ENCODE measurements around the gene ATP6V1A. TPM values are rescaled to one million over a fixed set of nuclear protein-coding genes. Genes with fewer than 3 reads are reported as not detected.

Gene ATP6V1A
- polyA plus RNA-seq (2013): 25.2 TPM

- CTCF ChIA-PET: interaction anchor here (1.1 to 5.3 kb wide), 5 partner anchors 11 to 40 kb away, joined by 3 to 46 read pairs (median 4); no protein-coding TSS in a partner anchor
- H3K27ac ChIP-seq (ENCODE audit: insufficient read depth in 1 of 2, low read depth in 1 of 2, low read length in 2 of 2, poor library complexity in 1 of 2, severe bottlenecking in 2 of 2): peak within 1 kb of the TSS; percentile 97 to 100
- H3K9me3 ChIP-seq (ENCODE audit: control extremely low read depth in 1 of 5, control insufficient read depth in 4 of 5, insufficient read depth in 2 of 5, low read depth in 1 of 5, low read length in 4 of 5): no peaks in the 10 kb centered on the region
- no peaks in the 10 kb centered on the region for H3K27me3 ChIP-seq (replicated peaks in 2 of 5; ENCODE audit: control insufficient read depth in 4 of 5, insufficient read depth in 5 of 5, low read length in 4 of 5)
- H3K4me1 ChIP-seq (ENCODE audit: control extremely low read depth in 1 of 4, control insufficient read depth in 4 of 4, insufficient read depth in 4 of 4, low read length in 3 of 4): peaks cover 30 to 66% (median 46%) of the 10 kb centered on the region in 4 experiments
- H3K4me3 ChIP-seq (ENCODE audit: control insufficient read depth in 1 of 7, extremely low read depth in 1 of 7, insufficient read depth in 4 of 7, low read depth in 2 of 7, low read length in 6 of 7): peak within 1 kb of the TSS; percentile 80 to 100 (median 94)
- peak; percentile 91 to 93 (median 92) for DNase-seq
- 0% methylated on average over 13 of the region's 34 CpGs for WGBS (ENCODE audit: insufficient coverage)
- POLR2A ChIA-PET: interaction anchor here (1.1 to 1.2 kb wide), 2 partner anchors 37 to 194 kb away, joined by 3 to 7 read pairs; no protein-coding TSS in a partner anchor
- H3K36me3 ChIP-seq (ENCODE audit: control insufficient read depth in 4 of 4, insufficient read depth in 4 of 4, low read length in 3 of 4): peaks cover 0 to 3% (median 0%) of the 10 kb centered on the region in 4 experiments
These were observed at the start of gene ATP6V1A for GRCh38 chr3:113746548-113747282. ATP6V1A (plus strand) TSS chr3:113747035; CDS start chr3:113778754, 31,719 bp downstream.

DNA sequence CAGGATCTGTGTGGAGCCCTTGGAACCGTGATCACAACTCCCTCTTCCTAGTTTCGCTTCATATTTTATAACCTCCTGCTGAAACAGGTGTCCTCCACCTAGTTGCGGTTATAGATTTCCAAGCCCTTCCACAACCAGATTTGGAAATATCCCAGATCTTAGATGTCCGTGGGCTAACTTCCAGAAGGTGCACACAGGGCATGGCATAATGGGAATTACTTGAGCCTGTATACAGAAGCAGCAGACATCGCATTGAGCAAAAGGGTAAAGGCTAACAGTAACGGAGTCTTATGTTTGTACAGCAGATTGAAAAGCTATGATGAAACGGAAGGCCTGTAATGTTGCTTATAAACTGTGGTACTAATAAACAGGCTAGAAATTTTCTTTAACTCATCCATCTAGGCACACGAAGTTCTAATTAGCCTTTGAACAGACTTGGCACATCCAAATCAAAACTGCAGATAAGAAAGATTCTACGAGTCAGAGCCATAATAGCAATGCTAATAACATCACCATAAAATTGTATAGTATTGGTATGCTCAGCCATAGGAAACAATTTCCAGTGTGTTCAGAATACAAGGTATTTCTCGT is 49.2 kb upstream of the ATP6V1A start:
- peak; percentile 6 to 45 (median 27) for DNase-seq
- H3K4me3 ChIP-seq (ENCODE audit: control insufficient read depth in 1 of 7, extremely low read depth in 1 of 7, insufficient read depth in 4 of 7, low read depth in 2 of 7, low read length in 6 of 7): peak overlapping the region; percentile 55 to 99 (median 92)
- H3K27ac ChIP-seq (ENCODE audit: insufficient read depth in 1 of 2, low read depth in 1 of 2, low read length in 2 of 2, poor library complexity in 1 of 2, severe bottlenecking in 2 of 2): peak overlapping the region; percentile 79 to 94
- no peaks in the 10 kb centered on the region for H3K27me3 ChIP-seq (replicated peaks in 2 of 5; ENCODE audit: control insufficient read depth in 4 of 5, insufficient read depth in 5 of 5, low read length in 4 of 5)
- peaks cover 12 to 28% (median 21%) of the 10 kb centered on the region in 4 experiments for H3K4me1 ChIP-seq (ENCODE audit: control extremely low read depth in 1 of 4, control insufficient read depth in 4 of 4, insufficient read depth in 4 of 4, low read length in 3 of 4)
- ChIA-PET POLR2A (no interaction called here), CTCF (interaction anchor here (1.2 to 1.4 kb wide), 2 partner anchors 19 to 59 kb away, joined by 3 read pairs; no protein-coding TSS in a partner anchor)
- peaks cover 0 to 2% (median 0%) of the 10 kb centered on the region in 4 experiments for H3K36me3 ChIP-seq (ENCODE audit: control insufficient read depth in 4 of 4, insufficient read depth in 4 of 4, low read length in 3 of 4)
- no peaks in the 10 kb centered on the region for H3K9me3 ChIP-seq (ENCODE audit: control extremely low read depth in 1 of 5, control insufficient read depth in 4 of 5, insufficient read depth in 2 of 5, low read depth in 1 of 5, low read length in 4 of 5)
- 3% methylated on average over 6 of the region's 10 CpGs for WGBS (ENCODE audit: insufficient coverage)

DNA sequence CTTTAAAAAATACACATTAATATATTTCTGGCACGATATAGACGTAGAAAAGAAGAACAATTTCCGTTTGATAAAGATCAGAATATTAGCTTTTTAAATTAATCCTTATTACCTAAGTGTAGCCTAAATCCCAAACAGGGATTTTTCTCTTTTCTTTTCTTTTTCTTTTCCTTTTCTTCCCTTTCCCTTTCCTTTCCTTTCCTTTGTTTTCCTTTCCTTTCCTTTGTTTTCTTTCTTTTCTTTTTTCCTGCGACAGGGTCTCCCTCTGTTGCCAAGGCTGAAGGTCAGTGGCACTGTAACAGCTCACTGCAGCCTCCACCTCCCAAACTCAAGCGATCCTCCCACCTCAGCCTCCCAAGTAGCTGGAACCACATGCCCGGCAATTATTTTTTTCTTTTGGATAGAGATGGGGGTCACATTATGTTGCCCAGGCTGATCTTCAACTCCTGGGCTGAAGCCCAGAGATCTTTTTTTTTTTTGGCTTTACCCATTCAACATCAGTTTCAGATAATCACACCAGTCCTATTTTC is 48.6 kb upstream of the ATP6V1A start:
- POLR2A ChIA-PET: no interaction called here

DNA sequence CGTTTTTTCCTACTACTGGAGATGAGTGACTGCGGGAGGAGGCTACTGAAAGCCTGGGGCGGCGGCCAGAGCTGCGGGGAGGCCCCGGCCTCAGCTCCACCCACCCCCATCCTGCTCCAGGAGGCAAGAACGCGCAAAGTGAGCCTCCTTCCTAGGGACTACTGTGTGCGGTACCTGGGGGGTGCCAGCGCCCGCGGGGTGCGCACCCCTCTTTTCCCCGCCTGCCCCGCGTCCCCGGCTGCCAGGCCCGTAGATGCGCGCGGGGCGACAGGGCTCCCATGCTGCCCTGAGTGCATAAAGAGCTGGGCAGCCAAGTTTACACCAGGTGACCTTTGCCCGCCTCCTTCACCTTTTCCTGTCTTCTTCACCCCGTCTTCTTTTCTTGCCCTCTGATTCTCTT is 47.9 kb upstream of the ATP6V1A start:
- POLR2A ChIA-PET: interaction anchor here (0.6 kb wide), 1 partner anchor 38 kb away, joined by 3 read pairs; no protein-coding TSS in a partner anchor
- peak overlapping the region in 5 of 7 experiments; percentile 10 to 68 (median 56) for H3K4me3 ChIP-seq (ENCODE audit: control insufficient read depth in 1 of 7, extremely low read depth in 1 of 7, insufficient read depth in 4 of 7, low read depth in 2 of 7, low read length in 6 of 7)

More for the DNA sequence above, 48.6 kb upstream of the ATP6V1A start:
- H3K4me3 ChIP-seq (ENCODE audit: control insufficient read depth in 1 of 7, extremely low read depth in 1 of 7, insufficient read depth in 4 of 7, low read depth in 2 of 7, low read length in 6 of 7): peak overlapping the region in 5 of 7 experiments; percentile 34 to 99 (median 96)
- 86% methylated on average over 1 of the region's 6 CpGs for whole genome bisulfite sequencing (ENCODE audit: insufficient coverage)
- no peak for DNase-seq
- no peaks in the 10 kb centered on the region for H3K9me3 ChIP-seq (ENCODE audit: control extremely low read depth in 1 of 5, control insufficient read depth in 4 of 5, insufficient read depth in 2 of 5, low read depth in 1 of 5, low read length in 4 of 5)
- no peaks in the 10 kb centered on the region for H3K27me3 ChIP-seq (replicated peaks in 2 of 5; ENCODE audit: control insufficient read depth in 4 of 5, insufficient read depth in 5 of 5, low read length in 4 of 5)
- H3K4me1 ChIP-seq (ENCODE audit: control extremely low read depth in 1 of 4, control insufficient read depth in 4 of 4, insufficient read depth in 4 of 4, low read length in 3 of 4): peaks cover 12 to 28% (median 21%) of the 10 kb centered on the region in 4 experiments
- H3K36me3 ChIP-seq (ENCODE audit: control insufficient read depth in 4 of 4, insufficient read depth in 4 of 4, low read length in 3 of 4): peaks cover 0 to 2% (median 0%) of the 10 kb centered on the region in 4 experiments
- CTCF ChIA-PET: interaction anchor here (1.2 to 1.5 kb wide), 4 partner anchors 18 to 58 kb away, joined by 3 to 5 read pairs (median 3); no protein-coding TSS in a partner anchor
- peak overlapping the region in 1 of 2 experiments; percentile 94 for H3K27ac ChIP-seq (ENCODE audit: insufficient read depth in 1 of 2, low read depth in 1 of 2, low read length in 2 of 2, poor library complexity in 1 of 2, severe bottlenecking in 2 of 2)

DNA sequence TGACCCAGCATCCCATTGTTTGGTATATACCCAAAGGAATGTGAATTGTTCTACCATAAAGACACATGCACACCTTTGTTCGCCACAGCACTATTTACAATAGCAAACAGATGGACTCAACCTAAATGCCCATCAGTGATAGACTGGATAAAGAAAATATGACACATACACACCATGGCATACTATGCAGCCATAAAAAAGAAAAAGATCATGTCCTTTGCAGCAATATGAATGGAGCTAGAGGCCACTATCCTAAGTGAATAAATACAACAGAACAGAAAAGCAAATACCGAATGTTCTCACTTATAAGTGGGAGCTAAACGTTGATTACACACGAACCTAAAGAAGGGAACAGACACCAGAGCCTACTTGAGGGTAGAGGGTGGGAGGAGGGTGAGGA is 39.0 kb upstream of the ATP6V1A start:
- ChIA-PET CTCF (no interaction called here), POLR2A (no interaction called here)
- Histone ChIP-seq H3K4me3 (ENCODE audit: control insufficient read depth in 1 of 7, extremely low read depth in 1 of 7, insufficient read depth in 4 of 7, low read depth in 2 of 7, low read length in 6 of 7) (no peak overlapping the region), H3K4me1 (ENCODE audit: control extremely low read depth in 1 of 4, control insufficient read depth in 4 of 4, insufficient read depth in 4 of 4, low read length in 3 of 4) (peaks cover 0 to 4% (median 0%) of the 10 kb centered on the region in 4 experiments), H3K36me3 (ENCODE audit: control insufficient read depth in 4 of 4, insufficient read depth in 4 of 4, low read length in 3 of 4) (no peaks in the 10 kb centered on the region), H3K27ac (ENCODE audit: insufficient read depth in 1 of 2, low read depth in 1 of 2, low read length in 2 of 2, poor library complexity in 1 of 2, severe bottlenecking in 2 of 2) (no peak overlapping the region), H3K27me3 (replicated peaks in 2 of 5; ENCODE audit: control insufficient read depth in 4 of 5, insufficient read depth in 5 of 5, low read length in 4 of 5) (peaks cover 0 to 3% (median 0%) of the 10 kb centered on the region in 5 experiments), H3K9me3 (ENCODE audit: control extremely low read depth in 1 of 5, control insufficient read depth in 4 of 5, insufficient read depth in 2 of 5, low read depth in 1 of 5, low read length in 4 of 5) (no peaks in the 10 kb centered on the region)
- DNase-seq: no peak
- WGBS (ENCODE audit: insufficient coverage): 100% methylated on average over 1 of the region's 4 CpGs

More for the DNA sequence above, 47.9 kb upstream of the ATP6V1A start:
- Histone ChIP-seq H3K27me3 (replicated peaks in 2 of 5; ENCODE audit: control insufficient read depth in 4 of 5, insufficient read depth in 5 of 5, low read length in 4 of 5) (no peaks in the 10 kb centered on the region), H3K27ac (ENCODE audit: insufficient read depth in 1 of 2, low read depth in 1 of 2, low read length in 2 of 2, poor library complexity in 1 of 2, severe bottlenecking in 2 of 2) (no peak overlapping the region), H3K4me1 (ENCODE audit: control extremely low read depth in 1 of 4, control insufficient read depth in 4 of 4, insufficient read depth in 4 of 4, low read length in 3 of 4) (peaks cover 12 to 28% (median 21%) of the 10 kb centered on the region in 4 experiments), H3K9me3 (ENCODE audit: control extremely low read depth in 1 of 5, control insufficient read depth in 4 of 5, insufficient read depth in 2 of 5, low read depth in 1 of 5, low read length in 4 of 5) (no peaks in the 10 kb centered on the region), H3K36me3 (ENCODE audit: control insufficient read depth in 4 of 4, insufficient read depth in 4 of 4, low read length in 3 of 4) (peaks cover 0 to under 1% (median 0%) of the 10 kb centered on the region in 4 experiments)
- peak; percentile 13 to 32 (median 24) for DNase-seq
- WGBS (ENCODE audit: insufficient coverage): 41% methylated on average over 22 of the region's 24 CpGs
- CTCF ChIA-PET: interaction anchor here (0.9 to 1.5 kb wide), 6 partner anchors 14 to 72 kb away, joined by 3 to 5 read pairs (median 3); no protein-coding TSS in a partner anchor

GRCh38 chr3:113712129-113712528 is 34.7 kb upstream of the ATP6V1A start:
- CTCF ChIA-PET: interaction anchor here (0.7 to 2.2 kb wide), 3 partner anchors 9 to 95 kb away, joined by 3 to 8 read pairs (median 4); no protein-coding TSS in a partner anchor
- H3K4me1 ChIP-seq (ENCODE audit: control extremely low read depth in 1 of 4, control insufficient read depth in 4 of 4, insufficient read depth in 4 of 4, low read length in 3 of 4): peaks cover 0 to 7% (median 0%) of the 10 kb centered on the region in 4 experiments
- peaks cover 0 to 3% (median 0%) of the 10 kb centered on the region in 5 experiments for H3K27me3 ChIP-seq (replicated peaks in 2 of 5; ENCODE audit: control insufficient read depth in 4 of 5, insufficient read depth in 5 of 5, low read length in 4 of 5)
- H3K9me3 ChIP-seq (ENCODE audit: control extremely low read depth in 1 of 5, control insufficient read depth in 4 of 5, insufficient read depth in 2 of 5, low read depth in 1 of 5, low read length in 4 of 5): no peaks in the 10 kb centered on the region
- POLR2A ChIA-PET: no interaction called here
- H3K27ac ChIP-seq (ENCODE audit: insufficient read depth in 1 of 2, low read depth in 1 of 2, low read length in 2 of 2, poor library complexity in 1 of 2, severe bottlenecking in 2 of 2): no peak overlapping the region
- peak in 2 of 3 donors; percentile 49 to 66 for DNase-seq
- WGBS (ENCODE audit: insufficient coverage): no CpG with 5 or more reads among the region's 3 CpGs
- no peaks in the 10 kb centered on the region for H3K36me3 ChIP-seq (ENCODE audit: control insufficient read depth in 4 of 4, insufficient read depth in 4 of 4, low read length in 3 of 4)
- no peak overlapping the region for H3K4me3 ChIP-seq (ENCODE audit: control insufficient read depth in 1 of 7, extremely low read depth in 1 of 7, insufficient read depth in 4 of 7, low read depth in 2 of 7, low read length in 6 of 7)

Measured in common myeloid progenitor, CD34-positive (primary cell).